HG03039 (cell line): ENCODE data around the gene NRIP3.

Source experiments
- ATAC-seq: cut with Tn5 transposase; IDR thresholded peaks from one replicate; pipeline ENCODE4 v1.9.1; 2021; ENCODE audit warnings: mild to moderate bottlenecking, moderate library complexity; ENCODE audit not compliant: unreplicated experiment

The NRIP3 gene

DNA sequence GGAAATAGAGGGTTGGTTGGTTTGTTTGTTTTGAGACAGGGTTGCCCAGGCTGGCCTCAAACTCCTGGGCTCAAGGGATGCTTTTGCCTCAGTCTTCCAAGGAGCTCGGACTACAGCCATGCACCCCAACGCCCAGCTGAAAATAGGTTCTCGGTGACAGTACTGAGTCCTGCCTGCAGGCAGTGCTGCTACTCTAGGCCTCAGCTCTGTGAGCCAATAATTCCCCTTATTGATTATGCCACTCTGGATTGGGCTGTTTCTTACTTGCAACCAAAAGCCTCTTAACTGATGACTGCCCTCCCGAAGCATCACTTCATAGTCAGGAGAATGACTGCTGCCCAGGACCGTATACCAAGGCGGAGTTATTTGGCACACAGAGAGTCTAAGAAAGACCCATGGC lies 69.9 kb downstream of the NRIP3 start:
- ATAC-seq, result no peak

DNA sequence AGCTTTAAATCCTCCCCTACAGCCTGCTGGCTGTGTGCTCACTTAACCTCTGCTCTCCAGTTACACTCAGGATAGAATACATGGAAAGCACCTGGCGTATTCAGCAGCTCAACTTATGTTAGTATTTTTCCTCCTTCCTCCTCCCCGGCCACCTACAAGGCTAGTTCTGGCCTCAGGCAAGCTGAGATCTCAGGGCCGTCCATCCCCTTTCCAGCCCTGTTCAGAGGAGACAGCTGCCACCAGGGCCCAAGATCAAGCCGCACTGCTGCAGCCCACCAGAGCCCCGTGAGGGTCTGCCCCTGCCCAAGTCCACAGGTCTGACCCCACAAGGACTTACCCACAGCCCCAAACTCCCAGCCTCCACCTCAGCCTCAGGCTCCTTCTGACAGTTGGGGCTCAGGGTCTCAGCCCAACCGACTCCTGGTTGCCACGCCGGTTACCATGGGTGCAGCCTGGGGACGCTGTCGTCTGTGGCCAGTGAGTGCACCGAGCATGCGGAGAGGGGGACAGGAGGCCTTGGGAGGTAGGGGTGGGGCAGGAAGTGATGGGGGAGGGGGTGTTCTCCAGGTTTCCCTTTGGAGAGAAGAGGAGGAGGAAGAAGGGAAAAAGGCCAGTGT lies 71.1 kb downstream of the NRIP3 start, which contains the start of gene C11orf16:
Gene C11orf16 (minus strand): TSS at position 384 of the 617 bp plus-strand sequence. CDS start 639 bp downstream, outside the sequence.
- no peak for ATAC-seq
